ENCODE results near the gene SNX27. TPM values are rescaled to one million over a fixed set of nuclear protein-coding genes. Genes with fewer than 3 reads are reported as not detected.

Gene SNX27
- total and polyA plus RNA-seq, 7 donors = 10.7 to 47.2 (median 41.0) TPM

- Histone ChIP-seq H3K27ac (no peak overlapping the region), H3K27me3 (ENCODE audit: insufficient read depth in 3 of 3, low read length in 2 of 3) (no peaks in the 10 kb centered on the region), H3K4me3 (no peak overlapping the region), H3K9me3 (no peaks in the 10 kb centered on the region), H3K36me3 (ENCODE audit: insufficient read depth in 1 of 2, low read depth in 1 of 2) (peaks cover 4 to 32% of the 10 kb centered on the region in 2 donors), H3K4me1 (no peaks in the 10 kb centered on the region)
- TF ChIP-seq CTCF (IDR thresholded peaks at IDR 0.05) = no peak
- 75 to 79% (median 76%) methylated on average over 17 of the region's 17 CpGs for WGBS, 3 donors
- ATAC-seq = no peak
- DNase-seq = no peak
- intact Hi-C loops (cut with DNase I) = no loop called here
Measured at GRCh38 chr1:151703813-151704212, 92.0 kb downstream of the SNX27 start.

DNA sequence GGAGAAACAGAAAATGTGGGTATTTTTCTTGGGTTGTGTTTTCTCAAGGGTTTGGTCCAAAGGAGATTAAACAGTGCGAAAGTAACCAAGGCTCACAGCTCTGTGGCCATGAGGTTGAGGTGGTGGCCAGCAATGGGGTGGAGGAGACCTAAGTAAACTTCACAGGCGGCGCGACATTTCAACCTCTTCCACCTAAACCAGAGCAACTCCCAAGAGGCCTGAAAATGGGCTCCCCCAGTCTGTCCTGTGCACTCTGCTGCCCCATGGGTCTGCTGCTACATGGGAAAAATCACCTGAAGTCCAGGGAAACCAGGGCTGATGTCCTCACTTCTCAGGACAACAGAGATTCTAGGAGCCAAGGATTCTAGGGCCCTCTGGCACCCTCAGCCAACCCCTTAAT lies 92.4 kb downstream of the SNX27 start:
- TF ChIP-seq CTCF (IDR thresholded peaks at IDR 0.05) = no peak
- no peak overlapping the region for H3K27ac ChIP-seq
- intact Hi-C loops (cut with DNase I) = no loop called here
- H3K4me3 ChIP-seq = no peak overlapping the region
- H3K27me3 ChIP-seq (ENCODE audit: insufficient read depth in 3 of 3, low read length in 2 of 3) = no peaks in the 10 kb centered on the region
- H3K9me3 ChIP-seq = no peaks in the 10 kb centered on the region
- no peaks in the 10 kb centered on the region for H3K4me1 ChIP-seq
- peaks cover 1 to 28% of the 10 kb centered on the region in 2 donors for H3K36me3 ChIP-seq (ENCODE audit: insufficient read depth in 1 of 2, low read depth in 1 of 2)
- 81 to 85% (median 82%) methylated on average over 4 of the region's 4 CpGs for WGBS, 3 donors
- ATAC-seq = no peak
- DNase-seq = no peak

DNA sequence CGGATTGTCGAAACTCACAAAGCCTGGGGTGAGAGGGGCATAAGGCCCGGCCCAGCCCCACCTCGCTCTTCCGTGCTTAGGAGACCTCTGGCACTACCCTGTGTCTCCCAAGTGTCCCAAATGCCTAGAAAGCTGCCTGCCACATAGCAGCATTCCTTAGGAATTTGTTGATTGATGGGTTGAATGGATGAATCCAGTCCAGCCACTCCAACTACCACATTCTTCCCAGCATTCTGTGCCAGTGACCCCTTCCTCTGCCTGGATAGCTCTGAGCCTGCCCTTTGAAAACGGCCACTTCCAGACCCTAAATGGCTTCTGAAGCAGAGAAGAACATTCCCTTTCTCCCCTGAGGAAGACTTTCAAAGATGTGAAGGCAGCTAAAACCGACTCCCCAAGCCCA lies 93.3 kb downstream of the SNX27 start:
- DNase-seq (no peak), ATAC-seq (no peak)
- peaks cover 0 to 19% of the 10 kb centered on the region in 2 donors for H3K36me3 ChIP-seq (ENCODE audit: insufficient read depth in 1 of 2, low read depth in 1 of 2)
- no peaks in the 10 kb centered on the region for H3K4me1 ChIP-seq
- 67 to 74% (median 74%) methylated on average over 7 of the region's 7 CpGs for WGBS, 3 donors
- intact Hi-C loops (cut with DNase I) = no loop called here
- no peaks in the 10 kb centered on the region for H3K27me3 ChIP-seq (ENCODE audit: insufficient read depth in 3 of 3, low read length in 2 of 3)
- no peaks in the 10 kb centered on the region for H3K9me3 ChIP-seq
- H3K27ac ChIP-seq = no peak overlapping the region
- H3K4me3 ChIP-seq = no peak overlapping the region
- no peak for TF ChIP-seq CTCF (IDR thresholded peaks at IDR 0.05)

DNA sequence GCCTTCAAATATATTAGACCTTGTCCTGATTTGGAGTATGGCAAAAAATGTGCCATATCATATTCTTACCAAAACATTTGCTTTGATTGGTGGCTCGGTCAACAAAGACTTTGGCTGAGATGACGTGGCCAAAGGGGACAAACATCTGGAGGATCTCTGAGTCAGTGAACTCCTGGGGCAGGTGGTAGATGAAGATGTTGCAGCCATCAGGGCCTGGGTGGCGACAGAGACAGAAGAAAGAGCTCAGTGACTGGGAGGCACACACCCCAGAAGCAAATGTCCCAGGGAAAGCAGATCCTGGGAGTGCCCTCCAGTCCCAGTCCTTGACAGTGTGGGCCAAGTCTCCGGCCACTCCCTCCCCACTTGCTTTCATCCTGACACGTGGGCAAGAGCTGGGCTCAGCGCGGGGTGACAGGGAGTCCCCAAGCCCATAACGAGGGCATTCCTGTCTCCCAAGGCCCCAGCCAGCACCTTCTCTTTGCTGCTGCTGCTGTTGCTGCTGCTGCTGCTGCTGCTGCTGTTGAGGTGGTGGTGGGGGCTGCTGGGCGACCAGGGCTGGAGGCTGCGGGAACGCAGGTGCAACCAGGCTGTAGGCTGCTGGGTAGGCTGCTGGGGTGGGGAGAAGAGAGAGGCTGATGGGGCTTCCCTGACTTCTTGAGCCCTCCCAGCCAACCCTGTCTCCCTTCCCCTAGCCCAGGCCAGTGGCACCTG lies 94.1 kb downstream of the SNX27 start:
- no peak for DNase-seq
- WGBS, 3 donors = 36 to 59% (median 37%) methylated on average over 11 of the region's 11 CpGs
- intact Hi-C loops (cut with DNase I) = no loop called here
- TF ChIP-seq CTCF (IDR thresholded peaks at IDR 0.05) = no peak
- H3K4me3 ChIP-seq = no peak overlapping the region
- no peaks in the 10 kb centered on the region for H3K4me1 ChIP-seq
- no peak overlapping the region for H3K27ac ChIP-seq
- no peaks in the 10 kb centered on the region for H3K27me3 ChIP-seq (ENCODE audit: insufficient read depth in 3 of 3, low read length in 2 of 3)
- ATAC-seq = peak in 3 of 4 donors; percentile 45 to 79 (median 65)
- H3K36me3 ChIP-seq (ENCODE audit: insufficient read depth in 1 of 2, low read depth in 1 of 2) = peaks cover 0 to 11% of the 10 kb centered on the region in 2 donors
- no peaks in the 10 kb centered on the region for H3K9me3 ChIP-seq

All from psoas muscle (tissue), 8 donors.